Measurements from ENCODE around the gene SMIM43.

DNA sequence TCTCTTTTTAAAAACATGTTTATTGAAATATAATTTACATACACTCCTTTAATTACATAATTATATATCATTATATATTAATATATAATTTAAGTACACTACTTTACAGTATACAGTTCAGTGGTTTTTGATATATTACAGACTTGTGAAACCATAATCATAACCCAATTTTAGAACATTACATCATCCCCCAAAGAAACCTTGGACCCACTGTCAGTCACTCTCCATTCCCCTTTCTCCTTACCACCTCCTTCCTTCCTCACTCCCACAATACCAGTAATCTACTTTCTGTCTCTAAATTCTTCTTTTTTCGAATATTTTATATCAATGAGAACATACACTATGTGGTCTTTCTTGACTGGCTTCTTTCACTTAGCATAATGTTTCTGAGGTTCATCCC, 18.2 kb upstream of the SMIM43 start:
- TF ChIP-seq NR2F2 (IDR thresholded peaks at IDR 0.05) (no peak), CTCF (IDR thresholded peaks at IDR 0.05; ENCODE audit: low read depth, low read length, missing input control) (no peak), ATF3 (IDR thresholded peaks at IDR 0.05) (no peak), YY1 (IDR thresholded peaks at IDR 0.05) (no peak), FOXA1 (IDR thresholded peaks at IDR 0.05) (no peak), EGR1 (IDR thresholded peaks at IDR 0.05; ENCODE audit: low read depth in 2 of 2) (no peak)
- TF ChIP-seq, protein P1, sequence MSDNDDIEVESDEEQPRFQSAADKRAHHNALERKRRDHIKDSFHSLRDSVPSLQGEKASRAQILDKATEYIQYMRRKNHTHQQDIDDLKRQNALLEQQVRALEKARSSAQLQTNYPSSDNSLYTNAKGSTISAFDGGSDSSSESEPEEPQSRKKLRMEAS (IDR thresholded peaks at IDR 0.05) = no peak

Measured in liver (tissue), 3 donors.